SU-DHL-6 (cell line): ENCODE data around the gene RBKS.

Experiments
- EZH2phosphoT487 ChIP-seq: fragments of 200-600 bp; sonication (generic), shearing (Covaris generic); conservative IDR thresholded peaks from 2 replicates; pipeline ENCODE4 v1.6.1; 2018; ENCODE audit warnings: mild to moderate bottlenecking, antibody characterized with exemption, low read length, moderate library complexity, mixed read lengths
- TF ChIP-seq, protein P1 (sequence below): fragments of 200-600 bp; sonication (generic); IDR thresholded peaks from one replicate; pipeline ENCODE4 v1.5.1; 2017; ENCODE audit warnings: antibody characterized with exemption, mild to moderate bottlenecking, low read length, moderate library complexity; ENCODE audit not compliant: insufficient read depth, poor library complexity, severe bottlenecking

DNA sequence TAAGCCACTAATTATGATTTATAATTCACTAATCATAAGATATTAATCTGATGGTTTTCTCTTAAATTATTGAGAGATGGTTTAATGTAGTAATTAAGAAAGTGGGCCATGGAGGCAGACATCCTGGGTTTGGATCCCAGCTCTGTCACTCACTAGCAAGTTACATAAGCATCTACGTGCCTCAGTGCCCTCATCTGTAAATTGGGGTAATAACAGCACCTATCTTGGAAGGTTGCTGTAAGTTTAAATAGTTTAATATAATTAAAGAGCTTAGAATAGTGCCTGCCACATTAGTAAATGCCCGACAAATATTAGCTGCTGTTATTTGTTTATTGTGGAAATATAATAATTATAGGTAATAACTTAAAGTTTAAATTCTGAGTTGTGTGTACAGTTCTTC lies 31.2 kb upstream of the RBKS start:
- TF ChIP-seq, protein P1, sequence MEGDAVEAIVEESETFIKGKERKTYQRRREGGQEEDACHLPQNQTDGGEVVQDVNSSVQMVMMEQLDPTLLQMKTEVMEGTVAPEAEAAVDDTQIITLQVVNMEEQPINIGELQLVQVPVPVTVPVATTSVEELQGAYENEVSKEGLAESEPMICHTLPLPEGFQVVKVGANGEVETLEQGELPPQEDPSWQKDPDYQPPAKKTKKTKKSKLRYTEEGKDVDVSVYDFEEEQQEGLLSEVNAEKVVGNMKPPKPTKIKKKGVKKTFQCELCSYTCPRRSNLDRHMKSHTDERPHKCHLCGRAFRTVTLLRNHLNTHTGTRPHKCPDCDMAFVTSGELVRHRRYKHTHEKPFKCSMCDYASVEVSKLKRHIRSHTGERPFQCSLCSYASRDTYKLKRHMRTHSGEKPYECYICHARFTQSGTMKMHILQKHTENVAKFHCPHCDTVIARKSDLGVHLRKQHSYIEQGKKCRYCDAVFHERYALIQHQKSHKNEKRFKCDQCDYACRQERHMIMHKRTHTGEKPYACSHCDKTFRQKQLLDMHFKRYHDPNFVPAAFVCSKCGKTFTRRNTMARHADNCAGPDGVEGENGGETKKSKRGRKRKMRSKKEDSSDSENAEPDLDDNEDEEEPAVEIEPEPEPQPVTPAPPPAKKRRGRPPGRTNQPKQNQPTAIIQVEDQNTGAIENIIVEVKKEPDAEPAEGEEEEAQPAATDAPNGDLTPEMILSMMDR, result no peak
- no peak for TF ChIP-seq EZH2phosphoT487
